Right lobe of liver (tissue), 6 donors: ENCODE measurements around the gene SLC17A8. TPM values are rescaled to one million over a fixed set of nuclear protein-coding genes. Genes with fewer than 3 reads are reported as not detected.

Experiments used
- ATAC-seq, 4 donors: fragments of 200-7000 bp; cut with Tn5 transposase; one replicate each; pipeline ENCODE4 v1.9.1; 2020; ENCODE audit warnings: mild to moderate bottlenecking in 4 of 4, moderate library complexity in 4 of 4
- DNase-seq, 3 donors: peaks; one replicate each; pipeline ENCODE4 v3.0.0-alpha.2; 2020
- H3K27ac ChIP-seq, 3 donors: fragments of 200-600 bp; one replicate each; pipeline ENCODE4 v1.8.0; 2022
- H3K27me3 ChIP-seq, 2 donors: fragments of 200-600 bp; one replicate each; pipeline ENCODE4 v1.8.0; 2022
- H3K36me3 ChIP-seq, 4 donors: fragments of 200-600 bp; sonication (generic) in 1 of 4; one replicate each; pipeline versions ENCODE4 v1.5.1 to v1.8.0; 2017 to 2022; ENCODE audit warnings: control low read depth in 1 of 4
- H3K4me1 ChIP-seq, 4 donors: fragments of 200-600 bp; sonication (generic) in 1 of 4; one replicate each; pipeline versions ENCODE4 v1.5.1 to v1.8.0; 2017 to 2022; ENCODE audit warnings: control low read depth in 1 of 4
- H3K4me3 ChIP-seq, 3 donors: fragments of 200-600 bp; one replicate each; pipeline ENCODE4 v1.8.0; 2022
- H3K9me3 ChIP-seq, 4 donors: fragments of 200-600 bp; sonication (generic) in 1 of 4; one replicate each; pipeline versions ENCODE4 v1.5.1 to v1.8.0; 2017 to 2022; ENCODE audit warnings: control low read depth in 1 of 4
- POLR2A ChIP-seq: fragments of 450-650 bp; IDR thresholded peaks from one replicate; pipeline ENCODE4 v1.6.1; 2017; ENCODE audit warnings: antibody characterized with exemption, mild to moderate bottlenecking
- WGBS: methylation state at CpG from one replicate; pipeline ENCODE4 v1.1.6; 2018; ENCODE audit warnings: low coverage, low lambda C conversion rate; ENCODE audit not compliant: insufficient coverage; ENCODE audit errors: missing lambda C conversion rate; 5-methylcytosine and 5-hydroxymethylcytosine counted together
- intact Hi-C, 2 donors: fragments of 100-400 bp; cut with DNase I; formaldehyde crosslinking; loops; one replicate each; pipeline versions ENCODE4 v1.11.2 to v1.14.1; 2022
- total RNA-seq, 6 experiments: library from RNA; depleted of rRNA in 2 of 6; stranded (reverse); fragments of >200 nt in 2 of 6; fragmentation: NEBNext Ultra II Directional in 3 of 6; extraction: Animal tissue kit (Norgen Biotek cat#: 25700) in 3 of 6; gene quantifications; one replicate each; pipeline versions ENCODE4 v1.1.0 to v1.2.4, GENCODE V29; 2016 to 2023
- TF ChIP-seq, protein P1 (sequence below), 4 donors: fragments of 200-600 bp in 3 of 4; fragments of 450-650 bp in 1 of 4; IDR thresholded peaks; one replicate each; pipeline versions ENCODE4 v1.5.1 to v1.8.0; 2016 to 2022; ENCODE audit warnings: antibody characterized with exemption in 4 of 4, mild to moderate bottlenecking in 2 of 4
- donor health status: DM: no; HTN: yes; CAD: no.
- donor health status: DM: no; HTN: no; CAD: no.
- donor health status: DM: no; HTN: no; CAD: no.
- donor health status: DM: no; HTN: yes; CAD: no.
- donor health status: DM: no; HTN: yes; CAD: no.

The SLC17A8 gene
- total RNA-seq, 6 experiments from 2014 or later: 0.06 to 0.51 (median 0.23) TPM

DNA sequence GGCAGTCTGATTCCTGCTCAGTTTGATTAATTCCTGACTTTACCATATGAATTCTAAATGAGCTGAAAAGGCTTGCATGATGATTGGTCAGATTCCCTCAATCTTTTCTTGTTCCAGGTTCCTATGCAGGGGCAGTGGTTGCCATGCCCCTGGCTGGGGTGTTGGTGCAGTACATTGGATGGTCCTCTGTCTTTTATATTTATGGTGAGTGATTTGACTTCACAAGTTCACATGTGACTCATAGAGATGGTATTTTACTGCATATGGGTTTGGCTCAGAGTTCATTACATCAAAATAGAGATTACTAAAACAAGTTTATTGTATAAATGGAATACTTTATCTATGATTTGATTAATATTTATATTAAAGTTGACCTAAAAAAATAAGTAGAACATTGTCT lies 44.8 kb downstream of the SLC17A8 start:
- Histone ChIP-seq H3K4me3 (no peak overlapping the region), H3K9me3 (no peaks in the 10 kb centered on the region), H3K36me3 (no peaks in the 10 kb centered on the region), H3K27ac (no peak overlapping the region), H3K27me3 (no peaks in the 10 kb centered on the region), H3K4me1 (no peaks in the 10 kb centered on the region)
- TF ChIP-seq, protein P1, sequence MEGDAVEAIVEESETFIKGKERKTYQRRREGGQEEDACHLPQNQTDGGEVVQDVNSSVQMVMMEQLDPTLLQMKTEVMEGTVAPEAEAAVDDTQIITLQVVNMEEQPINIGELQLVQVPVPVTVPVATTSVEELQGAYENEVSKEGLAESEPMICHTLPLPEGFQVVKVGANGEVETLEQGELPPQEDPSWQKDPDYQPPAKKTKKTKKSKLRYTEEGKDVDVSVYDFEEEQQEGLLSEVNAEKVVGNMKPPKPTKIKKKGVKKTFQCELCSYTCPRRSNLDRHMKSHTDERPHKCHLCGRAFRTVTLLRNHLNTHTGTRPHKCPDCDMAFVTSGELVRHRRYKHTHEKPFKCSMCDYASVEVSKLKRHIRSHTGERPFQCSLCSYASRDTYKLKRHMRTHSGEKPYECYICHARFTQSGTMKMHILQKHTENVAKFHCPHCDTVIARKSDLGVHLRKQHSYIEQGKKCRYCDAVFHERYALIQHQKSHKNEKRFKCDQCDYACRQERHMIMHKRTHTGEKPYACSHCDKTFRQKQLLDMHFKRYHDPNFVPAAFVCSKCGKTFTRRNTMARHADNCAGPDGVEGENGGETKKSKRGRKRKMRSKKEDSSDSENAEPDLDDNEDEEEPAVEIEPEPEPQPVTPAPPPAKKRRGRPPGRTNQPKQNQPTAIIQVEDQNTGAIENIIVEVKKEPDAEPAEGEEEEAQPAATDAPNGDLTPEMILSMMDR (IDR thresholded peaks at IDR 0.05): no peak
- TF ChIP-seq POLR2A: no peak
- intact Hi-C loops: no loop called here
- DNase-seq (no peak), ATAC-seq (no peak)

DNA sequence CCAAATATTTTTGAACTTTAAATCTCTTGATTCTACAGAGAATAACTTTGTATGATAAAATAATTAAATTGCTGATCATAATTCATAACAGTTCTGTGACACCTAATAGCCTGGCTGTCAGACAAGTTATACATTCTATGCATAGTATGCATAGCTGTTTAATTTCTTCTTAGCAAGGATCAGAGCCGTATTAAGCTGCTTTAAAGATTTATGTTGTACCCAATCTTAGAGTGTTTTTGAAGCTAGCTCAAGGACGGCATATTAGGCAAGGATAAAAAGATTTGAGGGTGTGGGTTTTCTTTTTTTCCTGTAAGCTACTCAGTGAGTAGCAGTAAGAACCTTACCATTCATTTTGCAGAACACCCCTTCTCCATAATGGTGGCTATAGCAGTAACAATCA lies 45.9 kb downstream of the SLC17A8 start:
- no peaks in the 10 kb centered on the region for H3K9me3 ChIP-seq
- no peaks in the 10 kb centered on the region for H3K27me3 ChIP-seq
- TF ChIP-seq, protein P1 (IDR thresholded peaks at IDR 0.05): no peak
- no peak for TF ChIP-seq POLR2A
- ATAC-seq (no peak), DNase-seq (no peak)
- H3K4me3 ChIP-seq: no peak overlapping the region
- WGBS: 82% methylated on average over 2 of the region's 2 CpGs
- intact Hi-C loops: no loop called here
- H3K27ac ChIP-seq: no peak overlapping the region
- H3K36me3 ChIP-seq: no peaks in the 10 kb centered on the region
- no peaks in the 10 kb centered on the region for H3K4me1 ChIP-seq

DNA sequence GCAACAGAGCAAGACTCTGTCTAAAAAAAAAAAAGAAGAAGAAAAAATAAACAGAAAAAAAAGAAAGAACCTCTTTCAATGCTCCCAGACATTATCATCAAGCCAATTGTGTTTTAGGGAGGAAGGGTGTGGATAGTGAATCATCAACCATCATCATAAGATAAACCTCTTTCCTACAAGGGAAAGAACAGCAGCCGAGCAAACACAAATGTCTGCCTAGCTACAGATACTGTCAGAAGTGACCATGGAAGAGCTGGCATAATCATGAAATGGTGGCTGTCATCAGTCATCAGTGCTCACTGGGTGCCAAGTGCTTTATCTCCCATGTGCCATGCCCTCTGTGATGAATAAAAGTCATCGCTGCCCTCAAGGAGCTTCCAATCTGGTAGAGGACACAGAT lies 46.6 kb downstream of the SLC17A8 start:
- no peaks in the 10 kb centered on the region for H3K9me3 ChIP-seq
- H3K4me1 ChIP-seq: no peaks in the 10 kb centered on the region
- 90% methylated on average over 2 of the region's 2 CpGs for WGBS
- no peaks in the 10 kb centered on the region for H3K27me3 ChIP-seq
- no peak overlapping the region for H3K4me3 ChIP-seq
- intact Hi-C loops: no loop called here
- ATAC-seq (no peak), DNase-seq (no peak)
- no peaks in the 10 kb centered on the region for H3K36me3 ChIP-seq
- TF ChIP-seq, protein P1 (IDR thresholded peaks at IDR 0.05): no peak
- no peak for TF ChIP-seq POLR2A
- no peak overlapping the region for H3K27ac ChIP-seq

DNA sequence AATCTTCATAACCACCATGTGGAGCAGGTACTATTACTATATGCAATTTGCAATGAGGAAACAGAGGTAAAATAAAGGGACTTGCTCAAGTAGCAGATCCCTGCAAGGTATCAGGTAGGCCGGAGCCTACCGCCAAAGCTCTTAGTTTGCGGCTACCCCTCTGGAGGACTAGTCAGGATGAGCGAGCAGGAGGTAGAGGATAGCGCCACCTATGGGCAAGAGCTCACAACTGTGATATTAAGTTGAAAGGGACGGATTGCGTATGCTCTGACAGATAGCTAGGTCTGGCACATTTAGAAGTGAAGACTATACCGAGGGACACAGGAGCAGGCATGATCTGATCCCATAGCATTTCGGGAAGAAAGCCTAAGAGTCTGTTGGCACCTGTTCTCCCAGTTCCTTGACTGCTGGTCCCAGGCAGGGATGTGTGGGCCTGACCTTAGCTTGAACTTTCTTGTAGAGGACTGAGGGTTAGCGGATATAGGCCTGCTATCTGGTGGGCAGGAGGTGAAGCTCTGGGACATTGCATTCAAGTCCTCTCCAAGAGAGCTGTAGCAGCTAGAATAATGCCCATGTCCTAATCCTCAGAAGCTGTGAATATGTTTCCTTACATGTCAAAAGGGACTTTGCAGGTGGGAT lies 48.0 kb downstream of the SLC17A8 start:
- intact Hi-C loops: no loop called here
- ATAC-seq: no peak
- no peak for DNase-seq
- Histone ChIP-seq H3K4me3 (no peak overlapping the region), H3K9me3 (no peaks in the 10 kb centered on the region), H3K36me3 (no peaks in the 10 kb centered on the region), H3K27ac (no peak overlapping the region), H3K4me1 (no peaks in the 10 kb centered on the region), H3K27me3 (no peaks in the 10 kb centered on the region)
- 80% methylated on average over 9 of the region's 10 CpGs for WGBS
- no peak for TF ChIP-seq POLR2A
- TF ChIP-seq, protein P1 (IDR thresholded peaks at IDR 0.05): peak in 2 of 4 donors; percentile 12 to 25

DNA sequence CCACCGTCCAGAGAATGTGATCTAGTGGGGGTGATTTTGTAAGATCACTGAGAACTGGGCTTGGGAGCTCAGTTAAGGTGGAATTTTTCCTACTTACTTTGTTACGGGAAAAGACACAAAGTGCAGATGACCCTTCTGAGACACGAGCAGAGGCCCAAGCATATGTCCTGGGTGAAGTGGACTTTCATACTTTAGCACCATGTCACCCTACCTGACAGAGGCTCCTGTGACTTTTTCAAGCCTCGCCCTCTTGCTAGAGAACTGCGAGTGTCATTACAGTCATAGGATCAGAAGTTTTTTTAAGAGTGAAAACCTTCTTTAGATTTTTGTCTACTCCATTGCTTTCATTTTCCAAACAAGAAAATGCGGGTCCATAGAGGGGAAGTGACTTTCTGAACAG lies 56.1 kb downstream of the SLC17A8 start:
- Histone ChIP-seq H3K4me3 (no peak overlapping the region), H3K9me3 (no peaks in the 10 kb centered on the region), H3K27ac (no peak overlapping the region), H3K36me3 (no peaks in the 10 kb centered on the region), H3K4me1 (no peaks in the 10 kb centered on the region), H3K27me3 (no peaks in the 10 kb centered on the region)
- ATAC-seq (no peak), DNase-seq (no peak)
- TF ChIP-seq, protein P1 (IDR thresholded peaks at IDR 0.05): no peak
- TF ChIP-seq POLR2A: no peak
- WGBS: 78% methylated on average over 6 of the region's 6 CpGs
- intact Hi-C loops: no loop called here
